ENCODE results near the gene UBAC1.
"Not testable (repeated sequence)": the region's sequence is repeated elsewhere in the genome, so short reads cannot be mapped to it uniquely, and the experiment has no call there.

UBAC1 gene

DNA sequence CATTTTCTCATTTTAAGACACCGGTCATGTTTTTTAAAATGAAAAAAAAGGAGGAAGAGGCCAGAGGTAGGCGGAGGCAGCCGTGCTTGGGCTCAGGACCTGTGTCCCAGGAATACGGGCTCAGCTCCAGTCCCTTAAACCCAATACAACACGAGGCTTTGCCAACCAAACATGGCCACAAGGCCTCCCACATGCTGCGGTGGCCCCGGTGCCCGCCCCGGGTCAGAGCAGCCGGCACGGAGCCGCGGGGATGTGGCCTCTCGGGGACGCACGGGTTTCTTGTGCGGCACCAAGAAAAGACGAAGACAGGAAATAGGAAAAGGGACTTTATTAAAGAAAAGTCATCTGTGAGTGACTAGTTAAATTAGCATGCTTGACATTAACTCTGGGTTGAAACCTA is 28.5 kb downstream of the UBAC1 start:
- no peak for DNase-seq

DNA sequence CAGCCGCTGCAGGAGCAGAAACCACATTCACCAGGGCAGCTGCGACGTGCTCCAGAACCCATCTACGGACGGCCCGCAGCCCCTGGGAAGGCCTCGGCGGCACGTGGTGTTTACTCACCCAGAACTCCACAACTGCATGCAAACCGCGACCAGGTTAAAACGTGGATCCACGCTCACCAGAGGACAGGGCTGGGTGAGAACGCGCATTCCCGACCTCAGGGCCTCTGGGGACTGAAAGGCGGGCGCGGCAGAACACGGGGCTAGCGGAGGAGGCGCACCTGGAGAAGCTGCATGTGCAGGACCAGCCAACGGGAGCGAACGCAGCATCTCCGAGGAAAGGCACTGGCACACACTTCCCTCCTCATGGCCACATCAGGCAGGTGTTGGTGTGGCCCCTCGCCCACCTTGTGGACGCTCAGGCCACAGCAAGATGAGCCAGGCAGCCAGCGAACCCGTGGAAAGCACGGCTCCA is 29.8 kb downstream of the UBAC1 start:
- peak; percentile 3 to 58 for DNase-seq

DNA sequence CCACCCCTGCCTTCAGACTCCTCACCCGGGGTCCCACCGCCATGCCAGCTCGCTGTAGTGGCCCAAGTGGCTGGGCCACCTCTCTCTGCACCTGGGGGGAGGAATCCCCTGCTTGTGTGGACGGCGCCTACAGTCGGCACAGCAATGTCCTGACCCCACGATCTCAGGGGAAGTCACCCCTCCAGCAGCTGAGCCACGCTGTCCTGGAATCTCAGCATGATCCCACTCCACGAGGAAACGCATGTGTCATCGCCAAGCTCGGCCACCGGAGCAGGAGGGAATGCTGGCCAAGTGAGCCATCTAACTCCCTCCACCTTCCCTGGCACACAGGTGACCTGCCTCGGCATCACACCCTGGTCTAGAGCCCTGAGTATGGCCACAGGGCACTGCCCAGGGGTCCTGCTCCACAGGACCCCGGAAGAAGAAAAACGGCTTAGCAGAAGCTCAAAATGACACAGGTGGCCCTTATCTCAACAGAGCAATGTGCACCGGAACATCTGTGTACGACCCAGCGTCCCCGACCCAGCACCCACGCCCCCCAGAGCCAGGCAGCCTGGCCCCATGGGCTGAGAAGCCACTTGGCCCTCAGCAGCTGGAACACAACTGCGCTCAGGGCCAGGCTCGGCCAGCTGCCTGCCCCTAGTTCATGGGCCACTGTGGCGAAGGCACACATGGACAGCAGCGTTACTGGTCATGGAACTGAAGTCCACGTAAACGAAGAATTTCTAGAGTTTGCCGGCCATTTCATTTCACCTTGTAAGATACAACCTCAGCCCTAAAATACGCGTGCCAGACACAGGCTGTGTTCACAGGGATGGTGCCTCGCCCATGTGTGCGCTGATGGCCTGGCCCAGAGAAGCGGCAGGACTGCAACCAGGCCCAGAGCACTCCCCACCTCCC is 30.5 kb downstream of the UBAC1 start:
- DNase-seq: no peak

DNA sequence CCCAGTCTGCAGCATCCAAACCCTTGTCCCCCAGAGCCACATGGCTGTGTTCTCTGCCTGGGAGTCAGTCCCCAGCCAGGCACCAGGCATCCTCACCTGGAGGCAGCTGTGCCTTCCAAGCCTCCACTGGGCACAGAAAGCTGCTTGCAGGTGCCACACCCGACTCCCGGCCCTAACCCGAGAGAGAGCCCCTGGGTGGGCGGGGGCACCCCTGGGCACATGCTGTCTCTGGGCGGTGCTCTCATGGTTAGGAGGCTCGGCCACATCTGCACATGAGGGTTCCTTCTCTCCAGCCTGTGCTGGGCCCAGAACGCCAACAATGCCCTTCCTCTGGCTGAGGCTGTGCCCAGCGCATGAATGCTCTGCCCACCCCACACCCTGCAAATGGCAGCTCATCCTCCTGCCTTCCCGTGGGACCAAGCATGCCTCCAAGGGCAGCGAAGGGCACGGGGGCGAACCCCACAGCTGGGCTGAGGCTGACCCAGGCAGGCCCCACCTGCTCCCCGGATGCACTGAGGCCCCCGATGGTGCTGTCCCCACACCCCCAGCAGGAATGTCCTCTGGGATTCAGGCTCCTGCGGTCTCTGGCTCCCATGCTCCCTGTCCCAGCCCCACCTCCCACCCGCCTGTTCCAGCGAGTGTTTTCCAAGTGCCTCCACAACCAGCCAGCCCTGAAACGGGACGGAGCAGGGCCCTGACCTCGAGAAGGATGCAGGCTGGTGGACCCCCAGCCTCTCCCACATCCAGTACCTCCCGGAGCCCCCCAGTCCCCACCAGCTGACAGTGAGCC is 31.3 kb downstream of the UBAC1 start:
- DNase-seq: no peak

DNA sequence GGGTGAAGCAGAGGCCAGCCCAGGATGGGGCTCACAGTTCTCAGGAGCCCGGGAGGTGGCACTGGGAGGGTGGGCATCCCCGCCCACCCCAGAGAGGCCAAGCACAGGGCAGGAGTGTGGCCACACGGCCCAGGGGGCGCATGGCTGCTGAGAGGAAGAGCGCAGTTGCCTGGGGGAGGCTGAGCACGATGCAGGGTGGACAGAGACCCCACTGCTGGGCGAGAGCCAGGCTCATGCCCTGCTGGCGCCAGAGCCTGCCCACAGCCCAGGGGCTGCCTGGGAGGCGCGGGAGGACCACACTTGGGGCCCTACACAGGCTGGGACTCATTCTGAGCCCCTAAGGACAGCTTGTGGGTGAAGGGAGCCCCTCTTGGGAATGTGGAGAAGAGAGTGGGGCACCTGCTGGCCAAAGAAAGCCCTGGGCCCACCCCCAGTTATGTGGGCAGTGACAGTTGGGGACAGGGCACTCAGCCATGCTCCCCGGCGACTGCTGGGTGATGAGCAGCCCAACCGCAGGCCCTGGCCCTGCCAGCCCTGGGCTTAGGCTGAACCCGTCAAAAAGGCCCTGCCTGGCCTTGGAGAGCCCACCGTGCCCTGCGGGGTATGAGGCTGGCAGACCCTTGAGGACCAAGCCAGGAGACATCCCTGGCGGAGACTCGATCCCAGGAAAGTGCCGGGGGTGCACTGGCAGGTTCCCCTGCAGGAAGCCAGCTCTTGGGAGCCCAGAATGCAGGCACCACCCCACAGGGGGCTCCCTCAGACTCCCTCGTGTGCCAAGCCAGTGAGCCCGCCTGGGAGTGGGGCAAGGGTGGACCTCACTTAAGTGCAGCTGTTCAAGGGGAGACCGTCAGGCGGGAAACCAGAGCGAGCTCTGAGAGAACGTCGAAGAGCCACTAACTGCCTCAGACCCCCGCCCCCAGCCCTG is 32.2 kb downstream of the UBAC1 start:
- DNase-seq: no peak

DNA sequence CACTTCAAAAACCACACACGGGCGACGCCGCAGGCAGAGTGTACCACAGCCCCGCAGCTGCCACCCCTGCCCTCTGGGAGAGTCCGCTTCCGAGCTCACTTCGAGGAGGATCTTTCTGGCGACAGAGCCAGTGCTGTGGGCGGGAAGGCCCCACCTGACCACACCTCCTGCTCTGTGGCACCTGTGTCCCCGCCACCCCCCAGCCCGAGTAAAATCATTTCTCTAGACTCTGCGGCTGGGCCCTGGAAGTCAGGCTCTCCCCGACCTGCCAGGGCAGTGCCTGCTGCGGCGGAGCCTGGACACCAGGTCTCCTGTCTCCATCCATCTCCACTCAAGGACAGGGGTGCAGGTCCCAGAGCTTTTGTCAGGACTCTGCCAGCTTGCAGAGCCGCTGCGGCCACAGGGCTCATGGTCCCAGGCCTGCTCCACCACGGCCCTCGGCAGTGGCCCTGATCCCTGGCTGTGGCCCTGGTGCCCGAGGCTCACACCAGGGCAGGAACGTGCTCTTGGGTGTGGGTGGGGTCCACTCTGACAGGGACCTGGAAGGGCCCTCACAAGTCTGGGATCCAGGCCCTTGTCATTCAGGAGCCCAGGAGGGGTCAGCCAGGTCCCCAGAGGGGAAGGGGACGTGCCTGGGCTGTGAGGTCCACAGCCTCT is 33.0 kb downstream of the UBAC1 start:
- no peak for DNase-seq

DNA sequence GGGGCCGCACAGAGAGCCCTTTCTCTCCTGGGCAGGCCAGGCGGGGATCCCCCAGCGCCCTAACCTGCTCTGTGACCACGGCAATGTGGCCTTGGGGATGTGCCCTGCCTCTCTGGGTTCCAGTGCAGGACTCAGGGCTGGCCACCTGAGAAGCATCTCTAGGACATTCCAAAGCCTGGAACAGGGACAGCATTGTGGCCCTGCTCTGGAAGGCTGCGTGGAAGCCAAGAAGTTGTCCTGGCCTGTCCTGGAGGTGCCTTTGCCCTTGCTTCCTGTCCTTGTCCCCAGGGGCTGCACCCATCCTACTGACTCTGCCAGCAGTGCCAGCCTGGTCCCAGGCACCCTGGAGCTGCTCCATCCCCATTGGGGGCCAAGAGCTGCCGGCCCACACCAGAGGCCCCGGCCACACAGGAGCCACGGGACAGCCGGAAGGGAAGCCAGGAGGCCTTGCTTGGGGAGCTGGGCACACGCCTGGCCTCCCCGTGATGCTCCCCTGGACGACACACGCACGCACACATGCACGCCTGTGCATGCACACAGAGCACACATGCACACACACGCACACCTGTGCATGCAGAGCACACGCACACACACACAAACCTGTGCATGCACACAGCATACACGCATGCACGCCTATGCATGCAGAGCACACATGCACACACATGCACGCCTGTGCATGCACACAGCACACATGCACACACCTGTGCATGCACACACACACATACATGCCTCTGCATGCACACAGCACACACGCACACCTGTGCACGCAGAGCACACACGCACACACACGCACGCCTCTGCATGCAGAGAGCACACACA is 33.8 kb downstream of the UBAC1 start:
- DNase-seq: no peak

DNA sequence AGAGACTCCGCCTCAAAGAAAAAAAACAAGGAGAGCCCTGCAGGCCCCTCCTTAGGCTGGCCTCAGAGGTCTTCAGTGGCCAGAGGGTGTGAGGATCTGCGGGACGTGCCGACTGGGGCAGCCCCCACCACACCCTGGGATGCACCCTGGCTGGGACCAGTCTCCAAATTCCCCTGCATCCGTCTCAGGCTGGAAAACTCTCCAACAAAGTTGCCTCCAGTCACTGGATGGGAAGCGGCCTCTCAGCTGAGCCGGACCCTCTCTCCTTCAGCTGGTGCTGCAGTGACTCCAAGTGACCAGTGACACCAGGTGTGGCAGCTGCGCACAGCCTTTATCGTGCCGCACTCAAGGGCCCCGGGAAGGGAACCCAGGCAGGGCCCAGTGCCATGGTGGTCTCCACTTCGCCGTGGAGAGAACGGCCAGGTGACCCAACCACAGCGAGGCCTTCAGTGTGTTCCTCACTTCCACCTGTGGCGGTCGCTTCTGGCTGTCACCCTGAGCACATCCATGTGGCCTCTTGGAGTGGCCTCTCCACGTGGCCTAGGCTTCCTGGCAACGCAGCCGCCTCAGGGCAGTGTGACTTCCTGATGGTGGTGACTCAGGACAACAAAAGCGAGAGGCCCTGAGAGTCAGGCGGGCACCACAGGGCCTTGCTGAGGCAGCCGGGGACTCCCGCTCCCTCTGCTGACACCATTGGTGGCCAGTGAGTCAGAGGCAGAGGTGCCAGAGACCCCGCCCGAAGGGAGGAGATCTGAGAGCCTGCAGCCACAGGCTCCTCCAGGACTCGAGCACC is 34.6 kb downstream of the UBAC1 start:
- no peak for DNase-seq

DNA sequence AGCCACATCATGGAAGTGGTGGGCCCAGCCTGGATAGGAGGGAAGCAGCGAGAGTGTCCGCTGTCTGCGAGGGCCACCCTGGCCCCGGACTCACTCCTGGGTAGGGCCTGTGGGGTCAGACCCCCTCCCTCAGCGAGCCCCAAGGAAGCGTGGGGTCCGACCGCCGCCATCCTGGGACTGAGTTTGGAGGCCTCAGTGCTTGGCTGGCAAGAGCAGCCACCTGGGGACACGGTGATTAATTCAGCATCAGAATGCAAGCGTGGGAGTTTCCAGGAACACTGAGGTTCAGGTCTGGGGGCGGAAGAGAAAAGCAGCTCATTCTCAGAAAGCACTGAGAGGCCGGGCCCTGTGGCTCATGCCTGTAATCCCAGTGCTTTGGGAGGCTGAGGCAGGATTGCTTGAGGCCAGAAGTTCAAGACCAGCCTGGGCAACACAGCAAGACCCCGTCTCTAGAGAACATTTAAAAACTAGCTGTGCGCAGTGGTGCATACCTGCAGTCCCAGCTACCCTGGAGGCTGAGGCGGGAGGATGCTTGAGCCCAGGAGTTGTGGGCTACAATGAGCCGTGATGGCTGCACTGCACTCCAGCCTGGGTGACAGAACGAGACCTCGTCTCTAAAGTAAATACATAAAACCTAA is 35.6 kb downstream of the UBAC1 start:
- DNase-seq: no peak

DNA sequence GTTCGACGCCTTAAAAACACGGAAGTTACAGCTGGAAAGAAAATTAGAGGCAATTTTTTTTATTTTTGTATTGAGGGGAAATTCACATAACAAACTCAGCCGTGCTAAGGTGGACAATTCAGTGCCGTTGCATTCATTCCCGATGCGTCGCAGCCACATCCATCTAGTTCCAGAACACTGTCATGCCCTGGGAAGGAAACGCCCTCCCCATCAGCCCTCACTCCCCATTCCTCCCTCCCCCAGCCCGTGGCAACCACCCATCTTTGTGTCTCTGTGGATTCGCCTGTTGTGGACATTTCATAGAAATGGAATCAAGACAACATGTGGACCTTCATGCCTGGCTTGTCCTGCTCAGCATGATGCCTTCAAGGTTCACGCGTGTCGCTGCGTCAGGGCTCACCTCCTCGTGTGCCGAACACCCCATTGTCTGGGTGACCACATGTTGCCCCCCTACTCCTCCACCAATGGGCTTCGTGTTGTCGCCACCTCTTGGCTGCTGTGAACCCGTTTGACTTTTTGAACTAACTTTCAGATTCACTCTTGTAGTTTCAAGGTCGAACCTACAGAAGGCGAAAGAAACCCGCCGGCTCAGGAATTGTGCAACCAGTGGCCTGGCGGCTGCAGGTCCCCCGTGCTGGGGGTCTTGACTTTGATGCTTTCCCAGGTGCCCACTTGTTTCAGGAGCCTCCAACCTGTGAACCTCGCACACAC is 36.4 kb downstream of the UBAC1 start:
- DNase-seq: no peak

DNA sequence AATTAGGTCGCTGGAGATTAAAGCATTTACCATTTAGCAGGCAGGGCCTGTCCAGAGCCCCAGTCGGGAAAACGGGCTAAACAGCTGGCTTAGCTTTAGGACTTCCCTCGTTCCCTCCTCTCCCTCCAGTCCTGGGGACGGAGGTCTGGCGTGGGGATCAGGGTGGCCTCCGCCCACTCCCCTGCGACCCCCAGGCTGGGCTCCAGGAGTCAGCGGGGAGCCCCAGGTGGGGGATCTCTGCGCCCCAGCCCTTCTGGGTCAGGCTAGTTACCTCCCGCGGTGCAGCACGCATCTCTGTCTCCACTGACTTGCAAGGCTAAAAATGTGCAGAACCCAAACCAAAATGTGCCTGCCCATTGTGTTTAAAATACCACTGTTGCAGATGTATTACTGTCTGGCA is 37.7 kb downstream of the UBAC1 start:
- no peak for DNase-seq

DNA sequence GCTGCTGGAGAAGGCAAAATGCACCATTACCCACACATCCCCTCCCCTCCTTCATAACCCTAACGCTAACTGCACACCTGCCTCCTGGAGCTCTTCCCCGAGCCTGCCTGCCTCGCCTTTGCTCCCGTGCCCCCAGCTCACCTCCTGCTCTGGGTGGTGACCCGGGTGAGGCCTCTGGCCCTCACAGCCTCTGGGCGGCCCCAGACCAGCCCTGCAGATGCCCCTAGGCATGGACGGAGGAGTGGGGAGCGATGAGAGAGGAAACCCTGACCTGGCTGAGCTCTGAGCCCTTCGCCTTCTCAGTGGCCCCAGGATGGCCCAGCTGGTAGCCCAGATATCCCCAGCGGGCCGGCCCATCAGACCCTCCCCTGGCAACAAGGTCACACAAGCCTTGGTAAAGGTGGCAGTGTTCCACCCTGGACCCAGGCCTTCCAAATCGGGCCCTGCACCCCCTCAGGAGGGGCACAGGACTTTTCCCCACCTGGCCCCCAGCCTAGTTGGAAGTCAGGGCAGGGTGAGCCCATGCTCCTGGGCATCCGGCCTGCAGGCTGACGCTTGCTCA is 39.3 kb downstream of the UBAC1 start:
- DNase-seq: no peak

DNA sequence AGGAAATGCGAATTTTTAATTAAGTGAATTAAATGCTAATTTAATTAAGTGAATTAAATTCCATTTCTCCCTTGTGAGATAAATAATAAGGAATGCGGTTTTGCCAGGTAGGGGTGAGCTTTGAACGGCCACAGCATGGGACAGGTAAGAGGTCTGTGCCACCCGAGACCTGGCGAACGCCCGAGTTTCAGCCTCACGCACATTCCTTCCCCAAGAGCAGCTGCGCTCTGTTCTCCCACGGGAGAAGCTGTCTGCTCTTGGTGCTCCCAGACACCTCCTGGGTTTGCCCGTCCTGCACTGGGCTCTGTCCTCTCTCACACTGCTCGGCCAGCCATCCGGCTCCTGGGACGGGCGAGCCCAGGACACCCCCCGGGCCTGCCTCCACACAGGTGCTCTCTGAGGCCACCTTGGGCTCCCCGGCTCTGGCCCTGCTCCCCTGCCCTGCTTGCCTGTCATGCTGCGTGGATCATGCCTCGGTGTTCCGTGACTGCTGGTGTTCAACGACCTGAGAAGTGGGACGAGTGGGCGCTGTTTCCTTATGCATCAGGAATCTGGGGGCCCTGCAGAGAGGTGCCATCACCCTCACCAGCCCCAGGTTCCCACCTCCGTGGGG is 40.1 kb downstream of the UBAC1 start:
- no peak for DNase-seq

DNA sequence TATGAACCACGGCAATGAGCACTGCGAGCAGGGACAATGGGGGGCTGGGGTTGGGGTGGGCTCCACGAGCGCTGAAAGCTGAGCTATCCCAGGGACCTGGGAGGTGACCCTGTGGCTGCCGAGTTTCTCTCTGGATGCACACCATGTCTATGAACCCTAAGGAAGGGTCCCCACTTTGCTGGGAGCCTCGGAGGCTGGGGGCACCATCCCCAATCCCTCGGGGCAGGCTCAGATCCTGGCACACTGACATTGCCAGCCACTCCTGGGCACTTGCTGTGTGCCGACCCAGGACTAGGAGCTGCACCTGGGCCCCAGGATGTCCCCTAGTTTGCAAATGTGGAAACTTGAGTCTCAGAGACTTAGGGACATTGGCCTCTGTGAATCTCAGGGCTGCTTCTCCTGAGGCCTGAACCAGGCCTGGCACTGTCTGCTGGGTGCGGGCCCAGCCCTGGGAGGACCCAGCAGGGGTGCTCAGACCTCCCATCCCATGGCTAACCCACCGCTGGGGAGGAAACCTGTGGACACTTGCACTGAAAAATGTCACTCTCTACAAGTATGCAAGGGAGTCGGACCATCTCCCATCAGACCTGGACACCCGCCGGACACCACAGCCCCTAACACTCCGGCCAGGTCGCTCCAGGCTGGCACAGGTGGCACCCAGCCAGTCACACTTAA is 40.8 kb downstream of the UBAC1 start:
- DNase-seq: no peak

DNA sequence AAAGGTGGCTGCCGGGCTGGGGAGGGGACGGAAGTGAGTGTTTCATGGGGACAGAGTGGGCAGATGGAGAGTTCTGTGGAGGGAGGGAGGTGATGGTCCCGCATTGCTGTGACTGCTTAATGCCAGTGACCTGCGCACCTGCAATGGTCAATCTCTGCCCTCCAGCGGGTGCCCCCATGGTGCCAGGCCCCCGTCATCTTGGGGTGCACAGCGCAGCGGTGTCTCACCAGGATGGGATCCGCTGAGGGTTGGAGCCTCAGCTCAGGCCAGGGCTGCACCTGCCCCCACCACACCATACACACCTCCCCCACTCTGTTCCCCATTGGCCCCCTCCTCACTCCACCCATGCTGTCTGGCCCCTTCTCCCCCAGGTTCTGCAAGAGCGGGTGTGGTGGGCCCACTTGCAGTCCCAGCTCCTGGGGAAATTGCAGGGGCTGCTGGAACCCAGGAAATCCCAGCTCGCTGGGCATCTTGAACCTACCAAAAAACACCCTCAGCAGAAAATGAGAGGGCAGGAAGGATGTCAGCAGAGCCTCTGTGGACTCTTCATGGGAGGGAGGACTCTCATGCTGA is 41.8 kb downstream of the UBAC1 start:
- no peak for DNase-seq

DNA sequence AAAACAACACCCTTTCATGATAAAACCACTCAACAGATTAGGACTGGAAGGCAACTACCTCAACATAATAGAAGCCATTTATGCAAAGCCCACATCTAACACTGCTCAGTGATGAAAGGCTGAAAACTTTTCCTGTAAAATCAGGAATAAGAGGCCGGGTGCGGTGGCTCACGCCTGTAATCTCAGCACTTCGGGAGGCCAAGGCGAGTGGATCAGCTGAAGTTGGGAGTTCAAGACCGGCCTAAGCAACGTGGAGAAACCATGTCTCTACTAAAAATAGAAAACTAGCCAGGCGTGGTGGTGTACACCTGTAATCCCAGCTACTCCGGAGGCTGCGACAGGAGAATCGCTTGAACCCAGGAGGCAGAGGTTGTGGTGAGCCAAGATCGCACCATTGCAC is 44.9 kb downstream of the UBAC1 start:
- DNase-seq: not testable (repeated sequence)

DNA sequence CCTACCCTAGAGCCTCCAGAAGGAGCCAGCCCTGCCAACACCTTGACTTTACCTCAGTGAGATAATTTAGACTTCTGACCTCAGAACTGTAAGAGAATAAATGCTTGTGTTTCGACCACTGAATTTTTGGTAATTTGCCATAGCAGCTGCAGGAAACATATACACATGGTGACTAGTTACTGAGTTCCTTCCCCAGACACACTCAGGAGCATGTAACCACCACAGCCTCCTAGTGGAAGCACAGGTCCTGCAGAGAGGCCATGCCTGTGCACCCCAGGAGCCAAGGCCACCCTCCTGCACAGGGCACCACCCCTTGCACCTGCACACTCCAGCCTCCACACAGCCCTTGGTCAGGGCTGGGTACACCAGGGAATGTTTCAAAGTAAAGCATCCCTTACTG is 46.3 kb downstream of the UBAC1 start:
- no peak for DNase-seq

DNA sequence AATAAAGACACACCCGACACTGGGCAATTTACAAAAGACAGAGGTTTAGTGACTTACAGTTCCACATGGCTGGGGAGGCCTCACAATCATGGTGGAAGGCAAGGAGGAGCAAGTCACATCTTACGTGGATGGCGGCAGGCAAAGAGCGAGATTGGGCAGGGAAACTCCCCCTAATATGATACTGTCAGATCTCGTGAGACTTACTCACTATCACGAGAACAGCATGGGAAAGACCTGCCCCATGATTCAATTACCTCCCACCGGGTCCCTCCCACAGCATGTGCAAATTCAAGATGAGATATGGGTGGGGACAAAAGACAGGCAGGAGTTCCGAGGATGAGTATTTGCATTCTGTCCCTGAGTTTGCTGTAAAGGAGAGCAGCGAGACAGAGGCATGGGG is 49.9 kb downstream of the UBAC1 start:
- not testable (repeated sequence) for DNase-seq

Data from NCI-H526 (cell line).